ENCODE data around the gene SGMS1.

SGMS1 gene

GRCh38 chr10:50601974-50602373 is 21.8 kb downstream of the SGMS1 start:
- in situ Hi-C loops (cut with MboI; ENCODE audit: low pct_unique_long_range_greater_than_20kb, low sequenced_read_pairs, unreplicated experiment) = no loop called here
- TF ChIP-seq, protein P1, sequence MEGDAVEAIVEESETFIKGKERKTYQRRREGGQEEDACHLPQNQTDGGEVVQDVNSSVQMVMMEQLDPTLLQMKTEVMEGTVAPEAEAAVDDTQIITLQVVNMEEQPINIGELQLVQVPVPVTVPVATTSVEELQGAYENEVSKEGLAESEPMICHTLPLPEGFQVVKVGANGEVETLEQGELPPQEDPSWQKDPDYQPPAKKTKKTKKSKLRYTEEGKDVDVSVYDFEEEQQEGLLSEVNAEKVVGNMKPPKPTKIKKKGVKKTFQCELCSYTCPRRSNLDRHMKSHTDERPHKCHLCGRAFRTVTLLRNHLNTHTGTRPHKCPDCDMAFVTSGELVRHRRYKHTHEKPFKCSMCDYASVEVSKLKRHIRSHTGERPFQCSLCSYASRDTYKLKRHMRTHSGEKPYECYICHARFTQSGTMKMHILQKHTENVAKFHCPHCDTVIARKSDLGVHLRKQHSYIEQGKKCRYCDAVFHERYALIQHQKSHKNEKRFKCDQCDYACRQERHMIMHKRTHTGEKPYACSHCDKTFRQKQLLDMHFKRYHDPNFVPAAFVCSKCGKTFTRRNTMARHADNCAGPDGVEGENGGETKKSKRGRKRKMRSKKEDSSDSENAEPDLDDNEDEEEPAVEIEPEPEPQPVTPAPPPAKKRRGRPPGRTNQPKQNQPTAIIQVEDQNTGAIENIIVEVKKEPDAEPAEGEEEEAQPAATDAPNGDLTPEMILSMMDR (IDR thresholded peaks at IDR 0.05; ENCODE audit: extremely low read depth, insufficient read depth, missing control alignments) = no peak
- no peak for DNase-seq (ENCODE audit: low spot score)

DNA sequence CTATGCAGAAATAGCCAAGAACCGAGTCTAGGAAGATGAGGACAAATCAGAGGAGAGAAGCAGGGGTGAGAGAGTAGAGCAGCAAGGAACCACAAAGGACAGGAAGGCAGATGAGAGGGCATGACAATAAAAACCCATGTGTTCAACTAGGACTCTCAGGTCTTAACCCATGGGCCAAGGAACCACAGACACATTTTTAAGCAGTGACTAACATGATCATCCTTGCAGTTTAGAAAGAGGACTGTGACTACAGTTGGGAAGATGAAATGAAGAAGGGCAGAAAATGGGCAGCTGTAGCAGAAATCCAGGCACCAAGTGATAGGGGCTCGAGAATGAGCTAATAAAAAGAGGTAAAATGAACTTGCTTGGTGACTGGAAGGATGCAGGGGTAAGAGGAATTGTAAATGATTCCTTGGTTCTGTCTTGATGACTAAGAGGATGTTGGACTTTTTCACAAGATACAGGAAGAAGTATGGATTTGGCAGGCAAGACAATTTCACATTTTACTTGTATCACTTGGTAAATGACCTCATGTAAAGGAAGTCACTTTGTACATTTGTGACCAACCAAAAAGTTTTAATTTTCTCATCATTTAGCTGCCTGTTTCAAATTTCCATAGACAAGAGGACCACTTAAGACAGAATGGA is 22.8 kb downstream of the SGMS1 start:
- in situ Hi-C loops (cut with MboI; ENCODE audit: low pct_unique_long_range_greater_than_20kb, low sequenced_read_pairs, unreplicated experiment) = no loop called here
- TF ChIP-seq, protein P1 (IDR thresholded peaks at IDR 0.05; ENCODE audit: extremely low read depth, insufficient read depth, missing control alignments) = no peak
- DNase-seq (ENCODE audit: low spot score) = no peak

DNA sequence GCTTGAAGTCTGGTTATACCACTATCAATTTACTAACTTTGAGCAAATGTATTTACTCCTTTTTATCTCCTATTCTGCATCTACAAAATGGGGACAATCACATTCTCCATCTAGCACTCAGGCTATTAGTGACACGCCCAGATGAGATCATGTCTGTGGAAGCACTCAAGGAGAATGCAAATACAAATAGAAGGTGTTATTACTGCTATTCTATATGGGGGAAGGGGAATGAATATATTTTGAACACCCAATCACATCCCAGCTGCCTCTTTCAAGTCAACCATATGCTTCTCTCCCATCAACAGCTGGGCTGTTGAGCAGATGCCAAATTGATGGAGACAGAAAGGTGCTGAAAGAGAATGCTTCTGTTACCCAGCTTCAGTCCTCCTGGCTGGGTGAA is 23.5 kb downstream of the SGMS1 start:
- no peak for DNase-seq (ENCODE audit: low spot score)
- in situ Hi-C loops (cut with MboI; ENCODE audit: low pct_unique_long_range_greater_than_20kb, low sequenced_read_pairs, unreplicated experiment) = no loop called here
- TF ChIP-seq, protein P1 (IDR thresholded peaks at IDR 0.05; ENCODE audit: extremely low read depth, insufficient read depth, missing control alignments) = no peak

DNA sequence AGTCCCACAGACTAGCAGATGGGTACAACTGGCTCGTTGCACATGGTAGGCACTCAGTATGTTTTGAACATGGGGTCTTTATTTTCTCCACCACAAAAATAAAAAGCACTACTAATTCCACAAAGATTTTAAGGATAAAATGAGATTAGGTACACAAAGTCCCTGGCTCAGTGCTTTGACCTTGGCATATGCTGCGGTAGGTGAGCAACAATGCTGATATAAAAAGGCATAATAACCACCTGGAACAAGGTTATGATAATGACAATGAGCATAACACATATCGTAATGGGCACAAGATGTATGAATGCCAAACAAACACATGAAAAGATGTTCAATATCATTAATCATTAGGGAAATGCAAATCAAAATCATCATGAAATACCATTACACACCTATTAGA is 26.9 kb downstream of the SGMS1 start:
- TF ChIP-seq, protein P1 (IDR thresholded peaks at IDR 0.05; ENCODE audit: extremely low read depth, insufficient read depth, missing control alignments) = no peak
- in situ Hi-C loops (cut with MboI; ENCODE audit: low pct_unique_long_range_greater_than_20kb, low sequenced_read_pairs, unreplicated experiment) = no loop called here
- no peak for DNase-seq (ENCODE audit: low spot score)

- TF ChIP-seq, protein P1 (IDR thresholded peaks at IDR 0.05; ENCODE audit: extremely low read depth, insufficient read depth, missing control alignments) = no peak
- in situ Hi-C loops (cut with MboI; ENCODE audit: low pct_unique_long_range_greater_than_20kb, low sequenced_read_pairs, unreplicated experiment) = no loop called here
- DNase-seq (ENCODE audit: low spot score) = no peak
These were observed 27.3 kb downstream of the SGMS1 start for GRCh38 chr10:50596456-50596855.

- no peak for DNase-seq (ENCODE audit: low spot score)
- in situ Hi-C loops (cut with MboI; ENCODE audit: low pct_unique_long_range_greater_than_20kb, low sequenced_read_pairs, unreplicated experiment) = no loop called here
- TF ChIP-seq, protein P1 (IDR thresholded peaks at IDR 0.05; ENCODE audit: extremely low read depth, insufficient read depth, missing control alignments) = no peak
These were observed 28.0 kb downstream of the SGMS1 start for GRCh38 chr10:50595785-50596184.

Measured in GM13977 (cell line).